ENCODE data around the gene DBNDD1. TPM values are rescaled to one million over a fixed set of nuclear protein-coding genes. Genes with fewer than 3 reads are reported as not detected.
"Not testable (repeated sequence)": the region's sequence is repeated elsewhere in the genome, so short reads cannot be mapped to it uniquely, and the experiment has no call there.

The DBNDD1 gene
- total and polyA plus RNA-seq, 5 experiments from 2014 or later, result 0.57 to 3.5 (median 2.8) TPM

GRCh38 chr16:89973654-89974335 is 45.5 kb downstream of the DBNDD1 start:
- Mint-ChIP-seq H3K4me3 (peak overlapping the region; percentile 96 to 99 (median 98)), H3K36me3 (peaks cover 0 to 13% (median 4%) of the 10 kb centered on the region in 3 donors), H3K4me1 (peaks cover 13 to 52% (median 35%) of the 10 kb centered on the region in 4 donors), H3K27me3 (no peaks in the 10 kb centered on the region), H3K9me3 (peaks cover 0 to 3% (median 0%) of the 10 kb centered on the region in 9 donors), H3K27ac (peak overlapping the region in 2 of 10 donors; percentile 43)
- DNase-seq, result no peak
- no peak for ATAC-seq
- POLR2A ChIA-PET, result interaction anchor here (0.9 to 1.9 kb wide), 3 partner anchors 24 to 100 kb away, joined by 3 to 5 read pairs (median 4); partner anchors contain the start of gene TCF25

DNA sequence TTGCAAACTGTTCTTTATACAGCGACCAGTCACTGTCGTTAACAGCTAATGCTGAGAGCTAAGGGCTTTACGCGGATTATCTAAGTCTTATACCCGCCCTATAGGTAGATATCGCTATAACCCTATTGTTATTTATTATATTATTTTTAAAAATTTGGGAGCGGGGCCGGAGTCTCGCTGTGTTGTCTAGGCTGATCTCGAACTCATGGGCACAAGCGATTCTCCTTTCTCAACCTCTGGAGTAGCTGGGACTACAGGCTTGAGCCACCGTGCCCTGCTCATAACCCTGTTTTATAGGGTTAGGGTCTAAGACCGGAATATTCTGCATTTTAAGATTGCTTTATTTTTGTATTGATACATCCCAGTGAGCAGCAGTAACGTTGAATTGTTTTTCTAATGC is 46.0 kb downstream of the DBNDD1 start:
- Mint-ChIP-seq H3K27ac (peak overlapping the region; percentile 94 to 97 (median 96)), H3K9me3 (peaks cover 0 to 3% (median 0%) of the 10 kb centered on the region in 9 donors), H3K4me3 (peak overlapping the region; percentile 96 to 99 (median 98)), H3K27me3 (no peaks in the 10 kb centered on the region), H3K4me1 (peaks cover 13 to 54% (median 35%) of the 10 kb centered on the region in 4 donors), H3K36me3 (peaks cover 0 to 9% (median 4%) of the 10 kb centered on the region in 3 donors)
- no peak for ATAC-seq
- POLR2A ChIA-PET, result interaction anchor here (0.6 to 1.9 kb wide), 6 partner anchors 24 to 410 kb away, joined by 3 to 5 read pairs (median 4); partner anchors contain the start of gene TCF25
- DNase-seq, result no peak

GRCh38 chr16:89972244-89973234 is 46.7 kb downstream of the DBNDD1 start:
- Mint-ChIP-seq H3K9me3 (peaks cover 0 to 3% (median 0%) of the 10 kb centered on the region in 9 donors), H3K27ac (peak overlapping the region; percentile 94 to 97 (median 96)), H3K4me1 (peaks cover 13 to 51% (median 37%) of the 10 kb centered on the region in 4 donors), H3K36me3 (peaks cover 0 to 4% (median 3%) of the 10 kb centered on the region in 3 donors), H3K4me3 (peak overlapping the region; percentile 96 to 99 (median 98)), H3K27me3 (no peaks in the 10 kb centered on the region)
- POLR2A ChIA-PET, result interaction anchor here (0.6 to 1.9 kb wide), 13 partner anchors 18 to 863 kb away, joined by 3 to 5 read pairs (median 3); partner anchors contain the start of genes DBNDD1, MC1R and TCF25
- peak; percentile 81 to 95 (median 91) for DNase-seq
- ATAC-seq, result peak; percentile 94 to 95

DNA sequence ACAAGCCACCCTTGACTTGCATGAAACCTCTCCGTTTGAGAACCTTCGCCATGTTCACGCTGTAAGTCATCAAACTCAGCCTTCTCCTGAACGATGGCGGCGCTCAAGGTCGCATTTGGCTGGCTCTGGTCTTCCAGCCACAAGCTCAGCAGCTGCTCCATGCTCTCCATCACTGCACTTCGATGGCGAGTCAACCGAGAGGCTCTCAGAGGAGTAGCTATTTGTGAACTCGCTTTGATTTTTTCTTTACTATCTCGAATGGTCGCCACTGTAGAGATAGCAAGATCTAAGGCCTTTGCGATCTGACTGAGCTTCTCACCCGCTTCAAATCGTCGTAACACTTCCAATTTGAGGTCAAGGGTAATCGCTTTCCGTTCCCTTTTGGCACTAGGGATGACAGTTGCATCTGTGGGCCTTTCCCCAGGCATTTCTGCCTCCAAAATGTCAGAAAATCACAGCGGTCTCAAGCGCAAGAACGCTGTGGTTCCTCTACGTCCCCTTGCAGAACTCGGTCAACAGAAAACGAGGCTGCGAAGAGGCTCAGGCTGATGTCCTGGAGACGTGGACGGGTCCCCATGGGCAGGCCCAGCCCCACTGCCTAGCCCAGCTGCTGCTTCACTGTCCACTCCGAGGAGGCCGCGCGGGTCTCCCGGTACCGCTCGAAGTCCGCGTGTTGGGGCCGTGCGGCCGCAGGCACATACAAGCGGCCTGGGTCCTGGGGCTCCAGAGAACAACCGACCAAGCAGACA is 47.6 kb downstream of the DBNDD1 start:
- ATAC-seq, result peak in 1 of 2 donors; percentile 16
- Mint-ChIP-seq H3K9me3 (peaks cover 0 to 3% (median 0%) of the 10 kb centered on the region in 9 donors), H3K36me3 (peaks cover 0 to 2% (median 0%) of the 10 kb centered on the region in 3 donors), H3K4me1 (peaks cover 13 to 48% (median 36%) of the 10 kb centered on the region in 4 donors), H3K27ac (peak overlapping the region; percentile 53 to 96 (median 80)), H3K4me3 (peak overlapping the region; percentile 75 to 99 (median 97)), H3K27me3 (no peaks in the 10 kb centered on the region)
- POLR2A ChIA-PET, result interaction anchor here (0.8 to 1.9 kb wide), 8 partner anchors 18 to 271 kb away, joined by 3 to 5 read pairs (median 4); partner anchors contain the start of genes DBNDD1, MC1R and TCF25
- no peak for DNase-seq

DNA sequence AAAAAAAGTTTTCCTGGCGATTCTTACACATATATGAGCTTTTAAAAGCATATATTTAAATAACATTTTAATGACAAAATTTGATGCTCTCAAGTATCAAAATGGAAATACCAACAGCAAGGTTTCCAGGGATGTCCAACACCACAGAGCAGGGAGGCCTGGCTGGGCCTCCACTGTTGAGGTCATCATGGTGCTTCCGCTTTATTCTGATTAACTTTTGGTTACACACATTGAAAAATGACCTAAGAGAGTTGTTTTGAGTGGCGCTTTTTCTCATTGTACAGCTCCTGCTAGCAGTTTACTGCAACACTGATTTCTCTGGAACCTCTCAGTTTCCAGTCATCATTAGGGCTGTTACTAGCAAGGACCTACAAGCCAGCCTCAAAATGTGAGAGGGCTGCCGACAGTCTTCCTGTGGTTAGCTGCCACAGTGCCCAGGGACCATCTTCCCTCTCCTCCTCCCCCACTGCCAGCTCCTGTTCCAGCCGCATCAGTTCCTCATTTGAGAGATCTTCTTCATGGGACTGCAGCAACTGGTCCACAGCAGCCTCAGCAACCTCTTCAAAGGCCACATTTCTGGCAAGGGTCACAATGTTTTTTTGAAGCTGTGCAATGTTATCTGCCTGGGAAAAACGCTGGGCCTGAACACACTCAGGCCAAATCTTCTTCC is 49.4 kb downstream of the DBNDD1 start:
- DNase-seq, result no peak
- Mint-ChIP-seq H3K4me3 (peak overlapping the region in 3 of 10 donors; percentile 7 to 20 (median 14)), H3K36me3 (peaks cover 0 to 2% (median 0%) of the 10 kb centered on the region in 3 donors), H3K27ac (no peak overlapping the region), H3K27me3 (no peaks in the 10 kb centered on the region), H3K4me1 (peaks cover 13 to 40% (median 31%) of the 10 kb centered on the region in 4 donors), H3K9me3 (peaks cover 0 to 3% (median 0%) of the 10 kb centered on the region in 9 donors)
- no peak for ATAC-seq
- POLR2A ChIA-PET, result interaction anchor here (1.3 kb wide), 1 partner anchor 20 kb away, joined by 3 read pairs; no protein-coding TSS in a partner anchor

DNA sequence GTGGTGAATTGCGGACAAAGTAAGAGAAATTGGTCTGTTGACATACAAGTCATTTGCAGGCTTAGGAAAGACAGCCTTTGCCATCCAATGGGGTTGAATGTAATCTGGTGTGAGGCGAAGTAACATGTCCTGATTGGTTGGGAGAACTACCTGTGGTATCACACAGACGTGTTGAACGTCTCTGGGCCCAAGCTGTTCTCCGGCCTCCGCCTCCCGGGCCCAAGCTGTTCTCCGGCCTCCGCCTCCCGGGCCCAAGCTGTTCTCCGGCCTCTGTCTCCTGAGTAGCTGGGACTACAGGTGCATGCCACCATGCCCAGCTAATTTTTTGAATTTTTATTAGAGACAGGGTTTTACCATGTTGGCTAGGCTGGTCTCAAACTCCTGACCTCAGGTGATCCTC is 51.2 kb downstream of the DBNDD1 start:
- H3K9me3 Mint-ChIP-seq, ATAC-seq, POLR2A ChIA-PET, H3K36me3 Mint-ChIP-seq, H3K4me3 Mint-ChIP-seq, H3K27me3 Mint-ChIP-seq: not testable (repeated sequence)
- peaks cover 4 to 29% (median 17%) of the 10 kb centered on the region in 4 donors for H3K4me1 Mint-ChIP-seq
- peak overlapping the region in 1 of 10 donors; percentile 47 for H3K27ac Mint-ChIP-seq
- peak in 1 of 10 donors; percentile 52 for DNase-seq

GRCh38 chr16:89967436-89967835 is 51.8 kb downstream of the DBNDD1 start:
- H3K36me3 Mint-ChIP-seq, H3K27me3 Mint-ChIP-seq, H3K9me3 Mint-ChIP-seq, ATAC-seq, H3K4me3 Mint-ChIP-seq, POLR2A ChIA-PET: not testable (repeated sequence)
- peak in 1 of 10 donors; percentile 34 for DNase-seq
- Mint-ChIP-seq H3K27ac (peak overlapping the region in 1 of 10 donors; percentile 9), H3K4me1 (peaks cover 2 to 26% (median 14%) of the 10 kb centered on the region in 4 donors)

DNA sequence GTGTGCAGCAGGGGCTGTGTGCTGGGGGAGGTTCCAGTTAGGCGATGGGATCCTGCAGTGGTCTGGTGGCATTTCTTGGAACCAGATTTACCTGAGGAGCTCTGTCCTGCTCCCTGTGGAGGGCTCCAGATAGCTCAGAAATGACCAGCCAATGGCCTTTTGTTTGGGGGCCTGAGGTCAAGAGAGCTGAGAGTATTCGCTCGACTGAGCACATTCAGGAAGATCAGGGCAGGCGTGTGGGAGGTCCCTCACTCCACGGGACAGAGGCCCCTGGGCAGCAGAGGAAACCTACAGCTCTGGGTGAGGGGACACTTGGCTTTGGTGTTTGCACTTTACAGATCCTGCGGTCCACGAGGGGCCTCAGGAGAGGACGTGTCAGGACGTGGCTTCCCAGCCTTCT is 52.5 kb downstream of the DBNDD1 start:
- Mint-ChIP-seq H3K27ac (no peak overlapping the region), H3K36me3 (peaks cover 0 to 2% (median 2%) of the 10 kb centered on the region in 3 donors), H3K27me3 (no peaks in the 10 kb centered on the region), H3K9me3 (peaks cover 0 to 3% (median 0%) of the 10 kb centered on the region in 9 donors), H3K4me3 (no peak overlapping the region), H3K4me1 (peaks cover 1 to 24% (median 10%) of the 10 kb centered on the region in 4 donors)
- DNase-seq (no peak), ATAC-seq (no peak)
- POLR2A ChIA-PET, result no interaction called here

DNA sequence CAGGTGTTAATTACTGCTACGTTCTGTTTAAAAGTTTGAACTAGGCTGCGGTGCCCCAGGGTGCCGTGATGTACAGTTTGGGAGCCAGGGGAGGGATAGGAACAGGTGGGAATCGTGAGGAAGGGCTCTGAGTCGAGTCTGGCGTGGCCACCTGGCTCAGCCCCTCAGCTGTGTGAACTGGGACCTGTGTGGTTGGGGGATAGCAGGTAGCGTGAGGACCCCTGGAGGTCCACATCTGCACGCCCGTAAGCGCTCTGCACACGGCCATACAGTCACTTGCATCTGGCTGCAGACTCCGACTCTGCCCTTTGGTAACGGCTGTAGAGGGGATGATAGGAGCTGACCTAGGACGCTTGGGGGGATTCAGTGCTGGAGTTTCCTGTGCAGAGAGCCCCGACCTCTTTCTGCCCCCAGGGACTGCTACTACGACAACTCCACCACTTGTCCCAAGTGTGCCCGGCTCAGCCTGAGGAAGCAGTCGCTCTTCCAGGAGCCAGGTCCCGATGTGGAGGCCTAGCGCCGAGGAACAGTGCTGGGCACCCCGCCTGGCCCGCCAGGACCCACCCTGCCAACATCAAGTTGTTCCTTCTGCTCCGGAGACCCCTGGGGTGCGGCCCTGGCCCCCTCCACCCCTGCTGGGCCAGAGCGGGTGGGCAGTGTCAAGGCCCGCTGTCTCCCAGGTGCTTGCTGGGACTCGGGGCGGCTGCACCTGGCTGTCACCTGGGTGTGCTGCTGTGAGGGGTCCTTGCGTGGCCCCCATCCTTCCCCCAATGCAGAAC is 53.6 kb downstream of the DBNDD1 start:
- H3K4me1 Mint-ChIP-seq, result peaks cover 0 to 12% (median 5%) of the 10 kb centered on the region in 4 donors
- no peak overlapping the region for H3K4me3 Mint-ChIP-seq
- no peak overlapping the region for H3K27ac Mint-ChIP-seq
- no peak for ATAC-seq
- POLR2A ChIA-PET, result no interaction called here
- no peak for DNase-seq
- H3K27me3 Mint-ChIP-seq, result no peaks in the 10 kb centered on the region
- H3K9me3 Mint-ChIP-seq, result no peaks in the 10 kb centered on the region
- peaks cover 0 to 2% (median 2%) of the 10 kb centered on the region in 3 donors for H3K36me3 Mint-ChIP-seq

- no peaks in the 10 kb centered on the region for H3K27me3 Mint-ChIP-seq
- POLR2A ChIA-PET, result interaction anchor here (0.6 kb wide), 1 partner anchor 13 kb away, joined by 4 read pairs; no protein-coding TSS in a partner anchor
- H3K4me1 Mint-ChIP-seq, result peaks cover 0 to 5% (median 2%) of the 10 kb centered on the region in 4 donors
Measured at GRCh38 chr16:89964201-89964600, 55.1 kb downstream of the DBNDD1 start.

More at GRCh38 chr16:89964201-89964600, 55.1 kb downstream of the DBNDD1 start:
- peaks cover 0 to 10% (median 0%) of the 10 kb centered on the region in 3 donors for H3K36me3 Mint-ChIP-seq
- H3K9me3 Mint-ChIP-seq, result no peaks in the 10 kb centered on the region
- no peak overlapping the region for H3K4me3 Mint-ChIP-seq
- ATAC-seq, result no peak
- no peak overlapping the region for H3K27ac Mint-ChIP-seq
- DNase-seq, result no peak

Data from naive thymus-derived CD8-positive, alpha-beta T cell (primary cell).